Naive B cell (primary cell): ENCODE results near the gene COL5A1. TPM values are rescaled to one million over a fixed set of nuclear protein-coding genes. Genes with fewer than 3 reads are reported as not detected.
A peak's percentile ranks its signal among the peaks of the same experiment; 100 is the strongest.

ENCODE experiments used
- ATAC-seq, 2 donors: fragments of 150-1000 bp; cut with Tn5 transposase; 2 replicates each; pipeline ENCODE4 v1.10.0; 2021; ENCODE audit warnings: low read depth in 2 of 2, mild to moderate bottlenecking in 2 of 2, moderate library complexity in 2 of 2
- DNase-seq: peaks from one replicate; pipeline ENCODE4 v3.0.0; 2022
- H3K27ac Mint-ChIP-seq, 6 donors: one replicate each; pipeline ENCODE4 v1.8.0; 2020 to 2022; ENCODE audit warnings: mild to moderate bottlenecking in 6 of 6, mixed read lengths in 6 of 6, moderate library complexity in 5 of 6, inconsistent platforms in 2 of 6
- H3K27me3 Mint-ChIP-seq, 3 donors: one replicate each; pipeline ENCODE4 v1.8.0; 2021 to 2022; ENCODE audit warnings: mixed read lengths in 3 of 3, mild to moderate bottlenecking in 1 of 3
- H3K36me3 Mint-ChIP-seq, 2 donors: one replicate each; pipeline ENCODE4 v1.8.0; 2020 to 2022; ENCODE audit warnings: mixed read lengths in 2 of 2, inconsistent platforms in 1 of 2, mild to moderate bottlenecking in 1 of 2
- H3K4me1 Mint-ChIP-seq, 3 donors: one replicate each; pipeline ENCODE4 v1.8.0; 2020 to 2022; ENCODE audit warnings: mixed read lengths in 3 of 3, inconsistent platforms in 1 of 3, mild to moderate bottlenecking in 1 of 3, moderate library complexity in 1 of 3
- H3K4me3 Mint-ChIP-seq, 8 donors: one replicate each; pipeline ENCODE4 v1.8.0; 2020 to 2022; ENCODE audit warnings: mild to moderate bottlenecking in 8 of 8, mixed read lengths in 8 of 8, moderate library complexity in 8 of 8, inconsistent platforms in 2 of 8
- H3K9me3 Mint-ChIP-seq, 7 donors: one replicate each; pipeline ENCODE4 v1.8.0; 2020 to 2022; ENCODE audit warnings: mixed read lengths in 7 of 7, mild to moderate bottlenecking in 5 of 7, inconsistent platforms in 2 of 7, moderate library complexity in 1 of 7
- polyA plus RNA-seq, 6 donors: library from polyadenylated mRNA; unstranded; fragments of 300-500 nt; fragmentation: Illumina TruSeq; gene quantifications; one replicate each; pipeline ENCODE4 v1.2.3, GENCODE V29; 2021; ENCODE audit warnings: low read depth in 6 of 6

Gene COL5A1
- polyA plus RNA-seq, 6 donors from 2014 or later = not detected

- Mint-ChIP-seq H3K27ac (no peak overlapping the region), H3K27me3 (peaks cover 0 to 5% (median 5%) of the 10 kb centered on the region in 3 donors), H3K36me3 (no peaks in the 10 kb centered on the region), H3K4me1 (peaks cover 0 to 7% (median 2%) of the 10 kb centered on the region in 3 donors), H3K9me3 (peaks cover 0 to 4% (median 0%) of the 10 kb centered on the region in 7 donors), H3K4me3 (no peak overlapping the region)
- ATAC-seq (no peak), DNase-seq (no peak)
Observed at GRCh38 chr9:134730011-134730760, 88.6 kb downstream of the COL5A1 start.

- Mint-ChIP-seq H3K27me3 (peaks cover 0 to 5% (median 0%) of the 10 kb centered on the region in 3 donors), H3K9me3 (peaks cover 0 to 4% (median 0%) of the 10 kb centered on the region in 7 donors), H3K4me3 (no peak overlapping the region), H3K4me1 (peaks cover 0 to 2% (median 0%) of the 10 kb centered on the region in 3 donors), H3K27ac (no peak overlapping the region), H3K36me3 (no peaks in the 10 kb centered on the region)
- ATAC-seq = no peak
- no peak for DNase-seq
Observed at GRCh38 chr9:134730761-134731496, 89.3 kb downstream of the COL5A1 start.

GRCh38 chr9:134731497-134732391, 90.1 kb downstream of the COL5A1 start:
- DNase-seq (no peak), ATAC-seq (no peak)
- H3K9me3 Mint-ChIP-seq = peaks cover 0 to 4% (median 0%) of the 10 kb centered on the region in 7 donors
- H3K27me3 Mint-ChIP-seq = peaks cover 0 to 5% (median 0%) of the 10 kb centered on the region in 3 donors
- peaks cover 0 to 2% (median 0%) of the 10 kb centered on the region in 3 donors for H3K4me1 Mint-ChIP-seq
- no peak overlapping the region for H3K27ac Mint-ChIP-seq
- H3K4me3 Mint-ChIP-seq = no peak overlapping the region
- no peaks in the 10 kb centered on the region for H3K36me3 Mint-ChIP-seq

GRCh38 chr9:134732392-134733110, 90.9 kb downstream of the COL5A1 start:
- H3K4me3 Mint-ChIP-seq = no peak overlapping the region
- DNase-seq (no peak), ATAC-seq (no peak)
- H3K9me3 Mint-ChIP-seq = peaks cover 0 to 4% (median 0%) of the 10 kb centered on the region in 7 donors
- H3K27ac Mint-ChIP-seq = no peak overlapping the region
- peaks cover 0 to 5% (median 0%) of the 10 kb centered on the region in 3 donors for H3K27me3 Mint-ChIP-seq
- H3K36me3 Mint-ChIP-seq = no peaks in the 10 kb centered on the region
- H3K4me1 Mint-ChIP-seq = peaks cover 0 to 2% (median 0%) of the 10 kb centered on the region in 3 donors

GRCh38 chr9:134733480-134734232, 92.1 kb downstream of the COL5A1 start:
- H3K36me3 Mint-ChIP-seq = no peaks in the 10 kb centered on the region
- peaks cover 0 to 2% (median 0%) of the 10 kb centered on the region in 3 donors for H3K4me1 Mint-ChIP-seq
- DNase-seq (no peak), ATAC-seq (no peak)
- no peak overlapping the region for H3K4me3 Mint-ChIP-seq
- H3K9me3 Mint-ChIP-seq = peaks cover 0 to 4% (median 0%) of the 10 kb centered on the region in 7 donors
- H3K27ac Mint-ChIP-seq = no peak overlapping the region
- H3K27me3 Mint-ChIP-seq = no peaks in the 10 kb centered on the region

GRCh38 chr9:134734270-134734669, 92.7 kb downstream of the COL5A1 start:
- no peaks in the 10 kb centered on the region for H3K36me3 Mint-ChIP-seq
- no peak overlapping the region for H3K27ac Mint-ChIP-seq
- no peak for ATAC-seq
- H3K4me3 Mint-ChIP-seq = no peak overlapping the region
- no peak for DNase-seq
- H3K27me3 Mint-ChIP-seq = peaks cover 0 to 5% (median 4%) of the 10 kb centered on the region in 3 donors
- H3K4me1 Mint-ChIP-seq = peaks cover under 1 to 5% (median 3%) of the 10 kb centered on the region in 3 donors
- peaks cover 0 to 2% (median 0%) of the 10 kb centered on the region in 7 donors for H3K9me3 Mint-ChIP-seq

GRCh38 chr9:134735441-134736175, 94.0 kb downstream of the COL5A1 start:
- ATAC-seq = no peak
- Mint-ChIP-seq H3K36me3 (no peaks in the 10 kb centered on the region), H3K9me3 (no peaks in the 10 kb centered on the region), H3K27ac (no peak overlapping the region), H3K27me3 (peaks cover 0 to 10% (median 10%) of the 10 kb centered on the region in 3 donors), H3K4me3 (no peak overlapping the region), H3K4me1 (peaks cover 0 to 8% (median 5%) of the 10 kb centered on the region in 3 donors)
- no peak for DNase-seq

- no peaks in the 10 kb centered on the region for H3K9me3 Mint-ChIP-seq
- H3K36me3 Mint-ChIP-seq = no peaks in the 10 kb centered on the region
- ATAC-seq (no peak), DNase-seq (no peak)
- H3K4me1 Mint-ChIP-seq = peaks cover 0 to 8% (median 5%) of the 10 kb centered on the region in 3 donors
- H3K27me3 Mint-ChIP-seq = peaks cover 0 to 15% (median 10%) of the 10 kb centered on the region in 3 donors
- peak overlapping the region in 1 of 6 donors; percentile 65 for H3K27ac Mint-ChIP-seq
- H3K4me3 Mint-ChIP-seq = no peak overlapping the region
Observed at GRCh38 chr9:134736791-134737497, 95.3 kb downstream of the COL5A1 start.

GRCh38 chr9:134737842-134738580, 96.4 kb downstream of the COL5A1 start:
- no peak for DNase-seq
- H3K27ac Mint-ChIP-seq = no peak overlapping the region

GRCh38 chr9:134738869-134739659, 97.5 kb downstream of the COL5A1 start:
- Mint-ChIP-seq H3K27me3 (peaks cover 0 to 15% (median 10%) of the 10 kb centered on the region in 3 donors), H3K4me1 (peaks cover 0 to 8% (median 5%) of the 10 kb centered on the region in 3 donors), H3K36me3 (no peaks in the 10 kb centered on the region), H3K4me3 (no peak overlapping the region), H3K9me3 (no peaks in the 10 kb centered on the region), H3K27ac (no peak overlapping the region)
- DNase-seq = no peak
- no peak for ATAC-seq

More at GRCh38 chr9:134737842-134738580, 96.4 kb downstream of the COL5A1 start:
- no peak for ATAC-seq
- no peaks in the 10 kb centered on the region for H3K36me3 Mint-ChIP-seq
- peaks cover 0 to 8% (median 5%) of the 10 kb centered on the region in 3 donors for H3K4me1 Mint-ChIP-seq
- peaks cover 0 to 15% (median 10%) of the 10 kb centered on the region in 3 donors for H3K27me3 Mint-ChIP-seq
- no peaks in the 10 kb centered on the region for H3K9me3 Mint-ChIP-seq
- H3K4me3 Mint-ChIP-seq = no peak overlapping the region
